Neuronal stem cell (in vitro differentiated cells): Measurements from ENCODE around the gene TRNT1.

Source experiments
- DNase-seq: peaks from one replicate; pipeline ENCODE4 v3.0.0-alpha.2; 2013; ENCODE audit warnings: low spot score
- H2AFZ ChIP-seq: one replicate; pipeline ENCODE4 v1.6.1; 2013; ENCODE audit warnings: mild to moderate bottlenecking, low read length, inconsistent platforms
- H2AK5ac ChIP-seq: 2 replicates; pipeline ENCODE4 v1.6.1; 2013; ENCODE audit warnings: low read depth, mild to moderate bottlenecking, inconsistent platforms, low read length, moderate library complexity, mixed read lengths
- H2BK120ac ChIP-seq: 2 replicates; pipeline ENCODE4 v1.6.1; 2013; ENCODE audit warnings: low read depth, mild to moderate bottlenecking, inconsistent platforms, low read length, moderate library complexity, mixed read lengths
- H2BK12ac ChIP-seq: one replicate; pipeline ENCODE4 v1.6.1; 2013; ENCODE audit warnings: low read length, inconsistent platforms
- H2BK15ac ChIP-seq: 2 replicates; pipeline ENCODE4 v1.6.1; 2013; ENCODE audit warnings: mild to moderate bottlenecking, low read length, inconsistent platforms, mixed read lengths
- H2BK5ac ChIP-seq: one replicate; pipeline ENCODE4 v1.6.1; 2013; ENCODE audit warnings: inconsistent platforms, mild to moderate bottlenecking, low read length, moderate library complexity
- H3K14ac ChIP-seq: one replicate; pipeline ENCODE4 v1.6.1; 2013; ENCODE audit warnings: low read length, inconsistent platforms
- H3K18ac ChIP-seq: 2 replicates; pipeline ENCODE4 v1.6.1; 2013; ENCODE audit warnings: low read length, inconsistent platforms
- H3K23ac ChIP-seq: 2 replicates; pipeline ENCODE4 v1.6.1; 2013; ENCODE audit warnings: low read depth, mild to moderate bottlenecking, mixed read lengths, low read length, inconsistent platforms; ENCODE audit not compliant: poor library complexity
- H3K27ac ChIP-seq: replicated peaks from 3 replicates; pipeline ENCODE4 v1.5.1; 2013; ENCODE audit warnings: low read length, inconsistent platforms
- H3K27me3 ChIP-seq, 3 experiments: 2 replicates each; pipeline ENCODE4 v1.6.1; 2013; ENCODE audit warnings: low read length in 3 of 3, mild to moderate bottlenecking in 2 of 3, inconsistent platforms in 1 of 3, low read depth in 1 of 3, mixed read lengths in 1 of 3, moderate library complexity in 1 of 3; ENCODE audit not compliant: control insufficient read depth in 3 of 3, insufficient read depth in 3 of 3
- H3K36me3 ChIP-seq, 2 donors: replicated peaks in 1 of 2; 2 replicates each; pipeline ENCODE4 v1.6.1; 2013; ENCODE audit warnings: low read length in 2 of 2; ENCODE audit not compliant: control insufficient read depth in 2 of 2, insufficient read depth in 2 of 2
- H3K4ac ChIP-seq: 2 replicates; pipeline ENCODE4 v1.6.1; 2013; ENCODE audit warnings: inconsistent platforms, mild to moderate bottlenecking, low read length, moderate library complexity
- H3K4me1 ChIP-seq, 2 donors: 1 replicate in 1 of 2; 2 replicates in 1 of 2; pipeline ENCODE4 v1.6.1; 2013; ENCODE audit warnings: low read length in 2 of 2, low read depth in 1 of 2; ENCODE audit not compliant: control insufficient read depth in 2 of 2, insufficient read depth in 1 of 2
- H3K4me2 ChIP-seq: one replicate; pipeline ENCODE4 v1.6.1; 2013; ENCODE audit warnings: mild to moderate bottlenecking, low read length, inconsistent platforms; ENCODE audit not compliant: insufficient read depth, poor library complexity, severe bottlenecking
- H3K4me3 ChIP-seq, 2 donors: 2 replicates each; pipeline ENCODE4 v1.5.1; 2013; ENCODE audit warnings: low read length in 2 of 2, mild to moderate bottlenecking in 2 of 2, inconsistent platforms in 1 of 2, moderate library complexity in 1 of 2
- H3K79me1 ChIP-seq: one replicate; pipeline ENCODE4 v1.6.1; 2013; ENCODE audit warnings: low read depth, mild to moderate bottlenecking, inconsistent platforms, low read length, moderate library complexity
- H3K9ac ChIP-seq: one replicate; pipeline ENCODE4 v1.6.1; 2013; ENCODE audit warnings: mild to moderate bottlenecking, low read depth, low read length, inconsistent platforms; ENCODE audit not compliant: poor library complexity
- H3K9me3 ChIP-seq, 2 donors: replicated peaks in 1 of 2; 2 replicates each; pipeline versions ENCODE3 to v1.6.1; 2013; ENCODE audit warnings: low read length in 2 of 2, mild to moderate bottlenecking in 2 of 2, inconsistent platforms in 1 of 2, low read depth in 1 of 2, mixed read lengths in 1 of 2, moderate library complexity in 1 of 2; ENCODE audit not compliant: control insufficient read depth in 2 of 2, insufficient read depth in 1 of 2
- H4K8ac ChIP-seq: one replicate; pipeline ENCODE4 v1.6.1; 2013; ENCODE audit warnings: low read depth, mild to moderate bottlenecking, inconsistent platforms, low read length, moderate library complexity
- H4K91ac ChIP-seq: one replicate; pipeline ENCODE4 v1.6.1; 2013; ENCODE audit warnings: low read length, low read depth, mild to moderate bottlenecking, inconsistent platforms; ENCODE audit not compliant: poor library complexity
- WGBS, 2 donors: extraction: QIAGEN DNeasy Blood & Tissue Kit; methylation state at CpG; one replicate each; pipeline ENCODE4 v1.1.7; 2013; ENCODE audit warnings: missing lambda C conversion rate in 2 of 2, mixed read lengths in 1 of 2; ENCODE audit not compliant: insufficient read length in 2 of 2, insufficient replicate concordance in 1 of 2; ENCODE audit errors: extremely low coverage in 2 of 2; 5-methylcytosine and 5-hydroxymethylcytosine counted together

TRNT1 gene

GRCh38 chr3:3134750-3135448 lies 8.2 kb downstream of the TRNT1 start:
- Histone ChIP-seq H3K4me2 (no peak overlapping the region), H3K14ac (no peak overlapping the region), H4K91ac (no peak overlapping the region), H3K9me3 (peaks cover 0 to 13% of the 10 kb centered on the region in 2 donors), H3K36me3 (peaks cover 5 to 87% of the 10 kb centered on the region in 2 donors), H3K9ac (no peak overlapping the region), H2AK5ac (no peak overlapping the region), H3K4me3 (no peak overlapping the region), H3K4ac (no peak overlapping the region), H3K18ac (no peak overlapping the region), H3K79me1 (no peaks in the 10 kb centered on the region), H2BK120ac (no peak overlapping the region), H2BK15ac (no peak overlapping the region), H3K4me1 (no peaks in the 10 kb centered on the region), H4K8ac (no peak overlapping the region), H2BK12ac (no peak overlapping the region), H2AFZ (no peak overlapping the region), H3K23ac (no peak overlapping the region), H2BK5ac (no peak overlapping the region), H3K27me3 (no peaks in the 10 kb centered on the region), H3K27ac (no peak overlapping the region)
- no CpG with 5 or more reads among the region's 4 CpGs for WGBS, 2 donors
- no peak for DNase-seq

- no peak overlapping the region for H3K4ac ChIP-seq
- H3K27me3 ChIP-seq: no peaks in the 10 kb centered on the region
- no peak overlapping the region for H2BK120ac ChIP-seq
- H4K91ac ChIP-seq: no peak overlapping the region
- DNase-seq: no peak
- no peak overlapping the region for H3K23ac ChIP-seq
- H2AFZ ChIP-seq: no peak overlapping the region
- H3K36me3 ChIP-seq: peaks cover 7 to 97% of the 10 kb centered on the region in 2 donors
- no peak overlapping the region for H2AK5ac ChIP-seq
- no peak overlapping the region for H3K14ac ChIP-seq
- H2BK15ac ChIP-seq: no peak overlapping the region
- no peak overlapping the region for H3K4me2 ChIP-seq
- no peak overlapping the region for H2BK12ac ChIP-seq
- H3K4me1 ChIP-seq: peaks cover 0 to 5% of the 10 kb centered on the region in 2 donors
- H3K18ac ChIP-seq: no peak overlapping the region
- H3K9me3 ChIP-seq: no peaks in the 10 kb centered on the region
- H4K8ac ChIP-seq: no peak overlapping the region
- no peaks in the 10 kb centered on the region for H3K79me1 ChIP-seq
- H2BK5ac ChIP-seq: no peak overlapping the region
- no CpG with 5 or more reads among the region's 6 CpGs for WGBS, 2 donors
- H3K27ac ChIP-seq: no peak overlapping the region
- H3K4me3 ChIP-seq: no peak overlapping the region
- H3K9ac ChIP-seq: no peak overlapping the region
Measured at GRCh38 chr3:3137526-3137925, 10.8 kb downstream of the TRNT1 start.

GRCh38 chr3:3141939-3142338 lies 15.2 kb downstream of the TRNT1 start:
- Histone ChIP-seq H3K4me1 (peaks cover 0 to 12% of the 10 kb centered on the region in 2 donors), H2AFZ (no peak overlapping the region), H2BK5ac (no peak overlapping the region), H3K9ac (no peak overlapping the region), H3K79me1 (no peaks in the 10 kb centered on the region), H3K4me3 (no peak overlapping the region), H3K9me3 (peaks cover 0 to 3% of the 10 kb centered on the region in 2 donors), H3K14ac (no peak overlapping the region), H3K27ac (no peak overlapping the region), H3K27me3 (no peaks in the 10 kb centered on the region), H3K36me3 (peaks cover 11 to 99% of the 10 kb centered on the region in 2 donors), H2AK5ac (no peak overlapping the region), H4K91ac (no peak overlapping the region), H2BK15ac (no peak overlapping the region), H3K18ac (no peak overlapping the region), H2BK12ac (no peak overlapping the region), H3K4me2 (no peak overlapping the region), H3K23ac (no peak overlapping the region), H4K8ac (no peak overlapping the region), H3K4ac (no peak overlapping the region), H2BK120ac (no peak overlapping the region)
- DNase-seq: no peak

GRCh38 chr3:3145831-3146230 lies 19.1 kb downstream of the TRNT1 start:
- H3K4me1 ChIP-seq: peaks cover 0 to 12% of the 10 kb centered on the region in 2 donors
- peaks cover 11 to 99% of the 10 kb centered on the region in 2 donors for H3K36me3 ChIP-seq
- H3K9ac ChIP-seq: no peak overlapping the region
- H3K9me3 ChIP-seq: peaks cover 0 to 3% of the 10 kb centered on the region in 2 donors
- DNase-seq: no peak
- H3K18ac ChIP-seq: no peak overlapping the region
- no peak overlapping the region for H4K8ac ChIP-seq
- H3K27me3 ChIP-seq: no peaks in the 10 kb centered on the region
- H3K4ac ChIP-seq: no peak overlapping the region
- H2BK120ac ChIP-seq: no peak overlapping the region
- H2BK12ac ChIP-seq: no peak overlapping the region
- no peak overlapping the region for H2AFZ ChIP-seq
- no peak overlapping the region for H3K14ac ChIP-seq
- H2AK5ac ChIP-seq: no peak overlapping the region
- H2BK5ac ChIP-seq: no peak overlapping the region
- no peak overlapping the region for H3K27ac ChIP-seq
- no peak overlapping the region for H3K23ac ChIP-seq
- no peak overlapping the region for H3K4me2 ChIP-seq
- no peak overlapping the region for H3K4me3 ChIP-seq
- no CpG with 5 or more reads among the region's 8 CpGs for WGBS, 2 donors
- H3K79me1 ChIP-seq: no peaks in the 10 kb centered on the region
- no peak overlapping the region for H2BK15ac ChIP-seq
- H4K91ac ChIP-seq: no peak overlapping the region
